Measurements from ENCODE around the gene PGLYRP3. TPM values are rescaled to one million over a fixed set of nuclear protein-coding genes. Genes with fewer than 3 reads are reported as not detected.

The PGLYRP3 gene
- total RNA-seq, 1 donor from 2014 or later, result not detected

- Histone ChIP-seq H3K4me1 (ENCODE audit: control insufficient read depth in 3 of 3, insufficient read depth in 3 of 3, low read length in 3 of 3) (peaks cover 7 to 8% (median 8%) of the 10 kb centered on the region in 3 donors), H3K4me3 (ENCODE audit: low read length in 3 of 3) (peak overlapping the region; percentile 9 to 46 (median 45)), H3K27me3 (ENCODE audit: control insufficient read depth in 3 of 3, insufficient read depth in 3 of 3, low read length in 3 of 3) (peaks cover 23 to 45% (median 40%) of the 10 kb centered on the region in 3 donors)
Observed at GRCh38 chr1:153262070-153262366, 50.7 kb downstream of the PGLYRP3 start.

GRCh38 chr1:153261281-153262069, 51.3 kb downstream of the PGLYRP3 start:
- Histone ChIP-seq H3K9me3 (ENCODE audit: control insufficient read depth in 3 of 3, low read length in 3 of 3) (no peaks in the 10 kb centered on the region), H3K4me1 (ENCODE audit: control insufficient read depth in 3 of 3, insufficient read depth in 3 of 3, low read length in 3 of 3) (peaks cover 7 to 8% (median 8%) of the 10 kb centered on the region in 3 donors), H3K27me3 (ENCODE audit: control insufficient read depth in 3 of 3, insufficient read depth in 3 of 3, low read length in 3 of 3) (peaks cover 23 to 45% (median 40%) of the 10 kb centered on the region in 3 donors), H3K27ac (ENCODE audit: low read depth, low read length) (no peak overlapping the region), H3K36me3 (ENCODE audit: control insufficient read depth in 3 of 3, insufficient read depth in 3 of 3, low read length in 3 of 3) (no peaks in the 10 kb centered on the region), H3K9ac (ENCODE audit: low read depth in 1 of 3, low read length in 3 of 3) (no peak overlapping the region), H3K4me3 (ENCODE audit: low read length in 3 of 3) (peak overlapping the region; percentile 9 to 46 (median 45))

More at GRCh38 chr1:153262070-153262366, 50.7 kb downstream of the PGLYRP3 start:
- Histone ChIP-seq H3K9ac (ENCODE audit: low read depth in 1 of 3, low read length in 3 of 3) (no peak overlapping the region), H3K36me3 (ENCODE audit: control insufficient read depth in 3 of 3, insufficient read depth in 3 of 3, low read length in 3 of 3) (no peaks in the 10 kb centered on the region), H3K9me3 (ENCODE audit: control insufficient read depth in 3 of 3, low read length in 3 of 3) (no peaks in the 10 kb centered on the region), H3K27ac (ENCODE audit: low read depth, low read length) (no peak overlapping the region)

- Histone ChIP-seq H3K9me3 (ENCODE audit: control insufficient read depth in 3 of 3, low read length in 3 of 3) (no peaks in the 10 kb centered on the region), H3K4me3 (ENCODE audit: low read length in 3 of 3) (no peak overlapping the region), H3K4me1 (ENCODE audit: control insufficient read depth in 3 of 3, insufficient read depth in 3 of 3, low read length in 3 of 3) (peaks cover 7 to 8% (median 8%) of the 10 kb centered on the region in 3 donors), H3K27ac (ENCODE audit: low read depth, low read length) (no peak overlapping the region), H3K36me3 (ENCODE audit: control insufficient read depth in 3 of 3, insufficient read depth in 3 of 3, low read length in 3 of 3) (no peaks in the 10 kb centered on the region), H3K9ac (ENCODE audit: low read depth in 1 of 3, low read length in 3 of 3) (no peak overlapping the region), H3K27me3 (ENCODE audit: control insufficient read depth in 3 of 3, insufficient read depth in 3 of 3, low read length in 3 of 3) (peaks cover 23 to 42% (median 40%) of the 10 kb centered on the region in 3 donors)
Observed at GRCh38 chr1:153260585-153261280, 52.0 kb downstream of the PGLYRP3 start.

- Histone ChIP-seq H3K9ac (ENCODE audit: low read depth in 1 of 3, low read length in 3 of 3) (no peak within 1 kb of the TSS), H3K4me1 (ENCODE audit: control insufficient read depth in 3 of 3, insufficient read depth in 3 of 3, low read length in 3 of 3) (peaks cover 7 to 8% (median 8%) of the 10 kb centered on the region in 3 donors), H3K27me3 (ENCODE audit: control insufficient read depth in 3 of 3, insufficient read depth in 3 of 3, low read length in 3 of 3) (peaks cover 23 to 42% (median 36%) of the 10 kb centered on the region in 3 donors), H3K4me3 (ENCODE audit: low read length in 3 of 3) (no peak within 1 kb of the TSS), H3K27ac (ENCODE audit: low read depth, low read length) (no peak within 1 kb of the TSS), H3K9me3 (ENCODE audit: control insufficient read depth in 3 of 3, low read length in 3 of 3) (no peaks in the 10 kb centered on the region), H3K36me3 (ENCODE audit: control insufficient read depth in 3 of 3, insufficient read depth in 3 of 3, low read length in 3 of 3) (no peaks in the 10 kb centered on the region)
Observed at GRCh38 chr1:153259387-153259786, 53.4 kb downstream of the PGLYRP3 start, which contains the start of gene LORICRIN. Gene LORICRIN (plus strand): TSS chr1:153259687. CDS start chr1:153260950, 1,263 bp downstream.

GRCh38 chr1:153253693-153254092, 59.1 kb downstream of the PGLYRP3 start:
- H3K27me3 ChIP-seq (ENCODE audit: control insufficient read depth in 3 of 3, insufficient read depth in 3 of 3, low read length in 3 of 3), result peaks cover 2 to 6% (median 2%) of the 10 kb centered on the region in 3 donors

GRCh38 chr1:153253076-153253475, 59.7 kb downstream of the PGLYRP3 start:
- peaks cover 2 to 6% (median 5%) of the 10 kb centered on the region in 3 donors for H3K27me3 ChIP-seq (ENCODE audit: control insufficient read depth in 3 of 3, insufficient read depth in 3 of 3, low read length in 3 of 3)
- no peaks in the 10 kb centered on the region for H3K9me3 ChIP-seq (ENCODE audit: control insufficient read depth in 3 of 3, low read length in 3 of 3)
- H3K4me1 ChIP-seq (ENCODE audit: control insufficient read depth in 3 of 3, insufficient read depth in 3 of 3, low read length in 3 of 3), result peaks cover 0 to 3% (median 0%) of the 10 kb centered on the region in 3 donors
- no peak overlapping the region for H3K27ac ChIP-seq (ENCODE audit: low read depth, low read length)
- H3K4me3 ChIP-seq (ENCODE audit: low read length in 3 of 3), result no peak overlapping the region
- no peaks in the 10 kb centered on the region for H3K36me3 ChIP-seq (ENCODE audit: control insufficient read depth in 3 of 3, insufficient read depth in 3 of 3, low read length in 3 of 3)
- no peak overlapping the region for H3K9ac ChIP-seq (ENCODE audit: low read depth in 1 of 3, low read length in 3 of 3)

More at GRCh38 chr1:153253693-153254092, 59.1 kb downstream of the PGLYRP3 start:
- Histone ChIP-seq H3K9me3 (ENCODE audit: control insufficient read depth in 3 of 3, low read length in 3 of 3) (no peaks in the 10 kb centered on the region), H3K4me1 (ENCODE audit: control insufficient read depth in 3 of 3, insufficient read depth in 3 of 3, low read length in 3 of 3) (peaks cover 0 to 3% (median 0%) of the 10 kb centered on the region in 3 donors), H3K9ac (ENCODE audit: low read depth in 1 of 3, low read length in 3 of 3) (no peak overlapping the region), H3K4me3 (ENCODE audit: low read length in 3 of 3) (no peak overlapping the region), H3K27ac (ENCODE audit: low read depth, low read length) (no peak overlapping the region), H3K36me3 (ENCODE audit: control insufficient read depth in 3 of 3, insufficient read depth in 3 of 3, low read length in 3 of 3) (no peaks in the 10 kb centered on the region)

- Histone ChIP-seq H3K9me3 (ENCODE audit: control insufficient read depth in 3 of 3, low read length in 3 of 3) (no peaks in the 10 kb centered on the region), H3K27me3 (ENCODE audit: control insufficient read depth in 3 of 3, insufficient read depth in 3 of 3, low read length in 3 of 3) (peaks cover under 1 to 10% (median 6%) of the 10 kb centered on the region in 3 donors), H3K4me1 (ENCODE audit: control insufficient read depth in 3 of 3, insufficient read depth in 3 of 3, low read length in 3 of 3) (peaks cover 0 to 3% (median 0%) of the 10 kb centered on the region in 3 donors), H3K27ac (ENCODE audit: low read depth, low read length) (no peak overlapping the region), H3K9ac (ENCODE audit: low read depth in 1 of 3, low read length in 3 of 3) (no peak overlapping the region), H3K36me3 (ENCODE audit: control insufficient read depth in 3 of 3, insufficient read depth in 3 of 3, low read length in 3 of 3) (no peaks in the 10 kb centered on the region), H3K4me3 (ENCODE audit: low read length in 3 of 3) (no peak overlapping the region)
Observed at GRCh38 chr1:153251988-153252387, 60.8 kb downstream of the PGLYRP3 start.

- no peak overlapping the region for H3K4me3 ChIP-seq (ENCODE audit: low read length in 3 of 3)
- no peak overlapping the region for H3K9ac ChIP-seq (ENCODE audit: low read depth in 1 of 3, low read length in 3 of 3)
- no peak overlapping the region for H3K27ac ChIP-seq (ENCODE audit: low read depth, low read length)
- peaks cover 2 to 11% (median 6%) of the 10 kb centered on the region in 3 donors for H3K27me3 ChIP-seq (ENCODE audit: control insufficient read depth in 3 of 3, insufficient read depth in 3 of 3, low read length in 3 of 3)
- H3K9me3 ChIP-seq (ENCODE audit: control insufficient read depth in 3 of 3, low read length in 3 of 3), result no peaks in the 10 kb centered on the region
- no peaks in the 10 kb centered on the region for H3K36me3 ChIP-seq (ENCODE audit: control insufficient read depth in 3 of 3, insufficient read depth in 3 of 3, low read length in 3 of 3)
- H3K4me1 ChIP-seq (ENCODE audit: control insufficient read depth in 3 of 3, insufficient read depth in 3 of 3, low read length in 3 of 3), result peaks cover 0 to 3% (median 0%) of the 10 kb centered on the region in 3 donors
Observed at GRCh38 chr1:153251562-153251961, 61.2 kb downstream of the PGLYRP3 start.

GRCh38 chr1:153251087-153251486, 61.7 kb downstream of the PGLYRP3 start:
- H3K9ac ChIP-seq (ENCODE audit: low read depth in 1 of 3, low read length in 3 of 3), result no peak overlapping the region
- no peaks in the 10 kb centered on the region for H3K36me3 ChIP-seq (ENCODE audit: control insufficient read depth in 3 of 3, insufficient read depth in 3 of 3, low read length in 3 of 3)
- H3K27ac ChIP-seq (ENCODE audit: low read depth, low read length), result no peak overlapping the region
- no peak overlapping the region for H3K4me3 ChIP-seq (ENCODE audit: low read length in 3 of 3)
- H3K9me3 ChIP-seq (ENCODE audit: control insufficient read depth in 3 of 3, low read length in 3 of 3), result no peaks in the 10 kb centered on the region
- peaks cover 2 to 13% (median 6%) of the 10 kb centered on the region in 3 donors for H3K27me3 ChIP-seq (ENCODE audit: control insufficient read depth in 3 of 3, insufficient read depth in 3 of 3, low read length in 3 of 3)
- H3K4me1 ChIP-seq (ENCODE audit: control insufficient read depth in 3 of 3, insufficient read depth in 3 of 3, low read length in 3 of 3), result peaks cover 0 to 3% (median 0%) of the 10 kb centered on the region in 3 donors

GRCh38 chr1:153250166-153250565, 62.6 kb downstream of the PGLYRP3 start:
- H3K27me3 ChIP-seq (ENCODE audit: control insufficient read depth in 3 of 3, insufficient read depth in 3 of 3, low read length in 3 of 3), result peaks cover 2 to 16% (median 6%) of the 10 kb centered on the region in 3 donors
- H3K9ac ChIP-seq (ENCODE audit: low read depth in 1 of 3, low read length in 3 of 3), result no peak overlapping the region
- H3K4me1 ChIP-seq (ENCODE audit: control insufficient read depth in 3 of 3, insufficient read depth in 3 of 3, low read length in 3 of 3), result peaks cover 0 to 3% (median 0%) of the 10 kb centered on the region in 3 donors
- H3K27ac ChIP-seq (ENCODE audit: low read depth, low read length), result no peak overlapping the region
- no peaks in the 10 kb centered on the region for H3K9me3 ChIP-seq (ENCODE audit: control insufficient read depth in 3 of 3, low read length in 3 of 3)
- H3K36me3 ChIP-seq (ENCODE audit: control insufficient read depth in 3 of 3, insufficient read depth in 3 of 3, low read length in 3 of 3), result no peaks in the 10 kb centered on the region
- no peak overlapping the region for H3K4me3 ChIP-seq (ENCODE audit: low read length in 3 of 3)

All from skeletal muscle tissue (tissue), 4 donors.